ENCODE data around the gene FOXI1.

GRCh38 chr5:170115925-170116324 lies 10.2 kb downstream of the FOXI1 start:
- TF ChIP-seq POLR2A (IDR thresholded peaks at IDR 0.05; ENCODE audit: low read depth, low read length) (no peak), POLR2AphosphoS5 (IDR thresholded peaks at IDR 0.05; ENCODE audit: low read depth, low read length) (no peak)

All from GM12892 (cell line).